GM12878 (cell line): ENCODE data around the gene STK35. TPM values are rescaled to one million over a fixed set of nuclear protein-coding genes. Genes with fewer than 3 reads are reported as not detected.

ENCODE experiments used
- ATAC-seq: fragments of 200-7000 bp; cut with Tn5 transposase; 3 replicates; pipeline ENCODE4 v1.9.1; 2020; ENCODE audit warnings: mild to moderate bottlenecking, moderate library complexity
- BruUV-seq: library from RNA; stranded (reverse); fragments of 400-500 nt; replicated peaks from 2 replicates; lab custom pipeline; 2021; lab: Mats Ljungman, UMichigan
- CTCF ChIA-PET: fragments of 300-600 bp; sonication (Branson Sonifier 250); formaldehyde crosslinking; extraction: SDS; loops from one replicate; lab custom pipeline; 2021; ENCODE audit warnings: inconsistent platforms; lab: Yijun Ruan, JAX
- POLR2A ChIA-PET: fragments of 350-600 bp; formaldehyde crosslinking; extraction: SDS; loops from one replicate; lab custom pipeline; 2021; ENCODE audit warnings: inconsistent platforms; lab: Charles Lee
- RAD21 ChIA-PET: fragments of 300-600 bp; sonication (Branson Sonifier 250); formaldehyde crosslinking; loops from one replicate; lab custom pipeline; 2023; ENCODE audit warnings: antibody characterized with exemption; ENCODE audit not compliant: unreplicated experiment; lab: Charles Lee
- SMC1A ChIA-PET: fragments of 300-600 bp; sonication (Branson Sonifier 250); formaldehyde crosslinking; loops from one replicate; lab custom pipeline; 2023; ENCODE audit not compliant: unreplicated experiment, uncharacterized antibody; lab: Charles Lee
- DNase-seq: peaks from one replicate; pipeline ENCODE4 v3.0.0-alpha.2; 2011; ENCODE audit warnings: low read depth, low spot score
- FAIRE-seq: peaks from 3 replicates; lab custom pipeline; 2011; peaks lifted over from hg19 to GRCh38; lab: Jason Lieb, UNC
- H2AFZ ChIP-seq: 2 replicates; pipeline ENCODE4 v1.6.0; 2011; ENCODE audit warnings: low read depth, low read length, control low read depth; ENCODE audit not compliant: control insufficient read depth
- H3K27ac ChIP-seq: 2 replicates; pipeline ENCODE4 v1.5.1; 2011; ENCODE audit warnings: control low read depth; ENCODE audit not compliant: control insufficient read depth, insufficient read depth
- H3K27me3 ChIP-seq, 2 experiments: replicated peaks in 1 of 2; 2 replicates each; pipeline versions ENCODE4 v1.6.0 to v1.6.1; 2011; ENCODE audit warnings: low read length in 1 of 2; ENCODE audit not compliant: control insufficient read depth in 2 of 2, insufficient read depth in 2 of 2
- H3K36me3 ChIP-seq, 2 experiments: 2 replicates each; pipeline ENCODE4 v1.5.1; 2011; ENCODE audit warnings: low read length in 1 of 2; ENCODE audit not compliant: control insufficient read depth in 2 of 2, insufficient read depth in 2 of 2
- H3K4me1 ChIP-seq: 2 replicates; pipeline ENCODE4 v1.6.1; 2011; ENCODE audit warnings: mild to moderate bottlenecking, low read length, moderate library complexity, mixed read lengths; ENCODE audit not compliant: control insufficient read depth, insufficient read depth
- H3K4me2 ChIP-seq: 2 replicates; pipeline ENCODE4 v1.6.0; 2011; ENCODE audit warnings: control low read depth; ENCODE audit not compliant: control insufficient read depth, insufficient read depth
- H3K4me3 ChIP-seq: fragments of 200-600 bp; sonication (generic); 2 replicates; pipeline ENCODE4 v1.5.1; 2016
- H3K79me2 ChIP-seq: 2 replicates; pipeline ENCODE4 v1.6.0; 2011; ENCODE audit warnings: low read length; ENCODE audit not compliant: control insufficient read depth, insufficient read depth
- H3K9ac ChIP-seq: 2 replicates; pipeline ENCODE4 v1.8.0; 2011; ENCODE audit warnings: low read length, control low read depth, mixed read lengths; ENCODE audit not compliant: control insufficient read depth, insufficient read depth
- H3K9me3 ChIP-seq: replicated peaks from 3 replicates; pipeline ENCODE4 v1.5.1; 2011; ENCODE audit warnings: mild to moderate bottlenecking, low read length; ENCODE audit not compliant: control insufficient read depth, insufficient read depth
- H4K20me1 ChIP-seq: 2 replicates; pipeline ENCODE4 v1.6.0; 2011; ENCODE audit not compliant: control insufficient read depth, insufficient read depth
- BCLAF1 ChIP-seq: fragments of 450-650 bp; IDR thresholded peaks from 2 replicates; pipeline ENCODE4 v1.6.1; 2017; ENCODE audit warnings: antibody characterized with exemption, mild to moderate bottlenecking, moderate library complexity
- IKZF2 ChIP-seq, 2 experiments: fragments of 450-650 bp; IDR thresholded peaks; 2 replicates each; pipeline ENCODE4 v1.6.1; 2017; ENCODE audit warnings: mild to moderate bottlenecking in 2 of 2, moderate library complexity in 2 of 2
- LARP7 ChIP-seq: fragments of 450-650 bp; IDR thresholded peaks from 2 replicates; pipeline ENCODE4 v1.6.1; 2017; ENCODE audit warnings: mild to moderate bottlenecking
- RELB ChIP-seq: fragments of 450-650 bp; IDR thresholded peaks from 2 replicates; pipeline ENCODE4 v1.6.1; 2017; ENCODE audit warnings: low read depth, mild to moderate bottlenecking, moderate library complexity
- SREBF1 ChIP-seq: IDR thresholded peaks from 2 replicates; pipeline ENCODE4 v1.6.1; 2012; ENCODE audit warnings: mild to moderate bottlenecking, low read length
- ZZZ3 ChIP-seq: IDR thresholded peaks from 2 replicates; pipeline ENCODE4 v1.6.1; 2011; ENCODE audit warnings: low read depth; ENCODE audit not compliant: control insufficient read depth, insufficient read length
- whole genome bisulfite sequencing: methylation state at CpG from one replicate; pipeline ENCODE4 v1.1.6; 2016; ENCODE audit warnings: low lambda C conversion rate; ENCODE audit not compliant: insufficient replicate concordance, insufficient coverage; ENCODE audit errors: missing lambda C conversion rate; 5-methylcytosine and 5-hydroxymethylcytosine counted together
- in situ Hi-C: fragments of 300-500 bp; cut with MboI; formaldehyde crosslinking; loops from 9 replicates; pipeline ENCODE4 v1.14.3; 2018; ENCODE audit warnings: mixed read lengths
- intact Hi-C: fragments of 100-400 bp; cut with micrococcal nuclease; formaldehyde crosslinking; loops from one replicate; pipeline ENCODE4 v1.14.2; 2022; ENCODE audit not compliant: unreplicated experiment
- polyA plus RNA-seq, 11 experiments: library from polyadenylated mRNA; depleted of rRNA in 4 of 11; unstranded in 6 of 11; stranded (reverse) in 5 of 11; fragments of >200 nt; fragmentation: Nextera tagmentation in 4 of 11; fragmentation: Illumina TruSeq in 1 of 11; extraction: Ambion mirVana in 4 of 11; extraction: Trizol in 1 of 11; gene quantifications; 1 replicate in 1 of 11; 2 replicates in 10 of 11; pipeline versions ENCODE4 v1.2.1 to v1.2.3, GENCODE V29; 2011 to 2016; ENCODE audit warnings: inconsistent platforms in 2 of 11, missing spikeins in 2 of 11, low read depth in 1 of 11
- total RNA-seq, 4 experiments: library from RNA; depleted of rRNA in 3 of 4; stranded (reverse); fragments of >200 nt in 3 of 4; fragmentation: Illumina TruSeq in 1 of 4; extraction: Trizol in 1 of 4; gene quantifications; 2 replicates each; pipeline versions ENCODE4 v1.2.1 to v1.2.3, GENCODE V29; 2013 to 2021

STK35 gene
- total and polyA plus RNA-seq, 10 of the 15 experiments (the other 5 are each of a cell fraction or from before 2014, with no cell fraction given): 2.9 to 19.4 (median 9.6) TPM

GRCh38 chr20:2125474-2126112 is 24.0 kb downstream of the STK35 start:
- Histone ChIP-seq H2AFZ (no peak overlapping the region), H3K36me3 (peaks cover 5 to 18% of the 10 kb centered on the region in 2 experiments; a peak in 3 of 4 replicates), H3K79me2 (peaks cover 13% of the 10 kb centered on the region), H3K9ac (no peak overlapping the region), H3K27me3 (no peaks in the 10 kb centered on the region), H3K4me1 (no peaks in the 10 kb centered on the region; the same call in 1 of the 2 replicates), H3K4me3 (no peak overlapping the region), H4K20me1 (no peaks in the 10 kb centered on the region), H3K4me2 (no peak overlapping the region), H3K9me3 (no peaks in the 10 kb centered on the region), H3K27ac (no peak overlapping the region)
- in situ Hi-C loops (no loop called here), intact Hi-C loops (no loop called here)
- no peak for ATAC-seq
- CTCF ChIA-PET: interaction anchor here (1.3 to 1.9 kb wide), 3 partner anchors 20 to 32 kb away, joined by 3 to 11 read pairs (median 4); no protein-coding TSS in a partner anchor
- POLR2A ChIA-PET: no interaction called here
- TF ChIP-seq IKZF2 (IDR thresholded peaks at IDR 0.05) (no peak), LARP7 (no peak), ZZZ3 (no peak), RELB (no peak), SREBF1 (no peak), BCLAF1 (no peak)
- no peak for DNase-seq
- SMC1A ChIA-PET: interaction anchor here (1.4 kb wide), 1 partner anchor 322 kb away, joined by 3 read pairs; no protein-coding TSS in a partner anchor
- FAIRE-seq: no peak
- RAD21 ChIA-PET: interaction anchor here (1.4 kb wide), 1 partner anchor 47 kb away, joined by 5 read pairs; no protein-coding TSS in a partner anchor
- BruUV-seq: no TSS peak
- 90% methylated on average over 7 of the region's 7 CpGs for WGBS
